ENCODE measurements around the gene PADI6.
"Not testable (repeated sequence)": the region's sequence is repeated elsewhere in the genome, so short reads cannot be mapped to it uniquely, and the experiment has no call there.

The PADI6 gene

DNA sequence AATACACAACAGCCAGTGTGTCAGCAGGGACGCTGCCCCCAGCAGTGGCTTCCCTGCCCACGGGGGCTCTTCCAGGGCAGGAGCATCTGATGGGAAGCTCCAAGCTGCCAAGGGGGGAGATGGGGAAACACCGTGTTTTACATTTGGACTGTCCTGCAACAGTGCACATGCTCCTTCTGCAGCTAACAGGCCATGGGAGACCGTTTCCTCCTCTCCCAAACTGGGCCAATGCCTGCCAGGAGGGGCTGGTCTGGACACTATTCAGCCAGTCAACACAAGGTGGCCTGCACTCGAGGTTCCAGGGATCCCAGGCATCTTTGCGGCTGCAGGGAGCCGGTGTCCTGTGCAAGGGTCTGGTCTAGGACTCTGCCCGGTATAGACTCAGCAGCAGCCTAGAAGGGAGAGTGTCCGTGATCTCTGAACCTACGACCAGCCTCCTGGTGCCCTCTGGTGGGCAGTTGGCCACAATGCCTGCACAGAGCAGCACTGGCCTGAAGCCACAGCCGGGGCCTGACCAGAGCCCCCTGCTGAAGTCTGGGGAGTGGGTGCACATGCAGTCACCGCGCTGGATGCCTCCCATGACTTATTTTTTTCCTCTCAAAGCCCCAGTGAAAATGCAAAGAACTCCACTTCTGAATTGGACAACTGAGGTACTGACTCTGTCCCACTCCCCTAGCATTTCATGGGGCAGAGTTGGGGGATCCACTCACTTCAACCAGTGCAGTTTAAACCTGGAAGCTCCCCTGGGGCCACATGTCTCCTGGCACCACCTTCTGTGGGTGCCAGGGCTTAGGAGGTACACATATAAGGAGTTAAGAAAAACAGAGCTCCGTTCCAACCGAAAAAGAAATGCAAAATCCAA, 34.1 kb downstream of the PADI6 start:
- DNase-seq: peak; percentile 25

DNA sequence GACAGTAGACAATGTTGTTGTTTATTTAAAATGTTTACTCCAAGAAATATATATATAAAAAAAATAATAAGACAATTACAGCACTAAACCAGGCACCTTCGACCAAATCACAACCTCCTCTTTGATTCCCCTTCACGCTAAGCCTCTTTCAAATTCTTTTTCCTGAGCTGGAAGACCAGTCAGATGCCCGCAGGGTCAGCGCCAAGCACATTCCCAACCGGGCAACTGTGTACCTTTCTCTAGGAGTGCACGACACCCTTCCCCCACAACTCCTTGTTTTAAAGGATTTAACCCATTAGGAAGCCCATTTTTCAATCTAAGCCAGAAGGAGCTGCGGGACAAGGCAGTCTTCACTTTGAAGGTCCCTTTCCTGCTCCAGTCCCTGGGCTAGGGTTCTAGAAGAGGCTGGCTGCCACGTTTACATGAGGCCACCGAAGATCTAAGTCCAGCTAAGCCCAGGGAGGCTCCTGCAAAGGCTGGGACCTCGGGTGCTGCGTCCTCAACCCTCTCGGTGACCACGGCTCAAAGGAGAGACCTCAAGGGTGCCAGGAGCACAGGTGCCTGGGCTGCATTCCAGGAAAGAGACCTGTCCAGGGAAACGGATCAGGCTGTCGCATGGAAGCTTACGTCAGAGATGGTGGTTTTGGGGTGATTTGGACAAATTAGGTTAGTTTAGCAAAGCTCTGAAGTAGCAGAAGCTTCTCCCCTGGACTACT, 34.9 kb downstream of the PADI6 start:
- DNase-seq: not testable (repeated sequence)

- DNase-seq: not testable (repeated sequence)
Measured at GRCh38 chr1:17407786-17408514, 36.0 kb downstream of the PADI6 start.

GRCh38 chr1:17409391-17409811, 37.4 kb downstream of the PADI6 start:
- no peak for DNase-seq

DNA sequence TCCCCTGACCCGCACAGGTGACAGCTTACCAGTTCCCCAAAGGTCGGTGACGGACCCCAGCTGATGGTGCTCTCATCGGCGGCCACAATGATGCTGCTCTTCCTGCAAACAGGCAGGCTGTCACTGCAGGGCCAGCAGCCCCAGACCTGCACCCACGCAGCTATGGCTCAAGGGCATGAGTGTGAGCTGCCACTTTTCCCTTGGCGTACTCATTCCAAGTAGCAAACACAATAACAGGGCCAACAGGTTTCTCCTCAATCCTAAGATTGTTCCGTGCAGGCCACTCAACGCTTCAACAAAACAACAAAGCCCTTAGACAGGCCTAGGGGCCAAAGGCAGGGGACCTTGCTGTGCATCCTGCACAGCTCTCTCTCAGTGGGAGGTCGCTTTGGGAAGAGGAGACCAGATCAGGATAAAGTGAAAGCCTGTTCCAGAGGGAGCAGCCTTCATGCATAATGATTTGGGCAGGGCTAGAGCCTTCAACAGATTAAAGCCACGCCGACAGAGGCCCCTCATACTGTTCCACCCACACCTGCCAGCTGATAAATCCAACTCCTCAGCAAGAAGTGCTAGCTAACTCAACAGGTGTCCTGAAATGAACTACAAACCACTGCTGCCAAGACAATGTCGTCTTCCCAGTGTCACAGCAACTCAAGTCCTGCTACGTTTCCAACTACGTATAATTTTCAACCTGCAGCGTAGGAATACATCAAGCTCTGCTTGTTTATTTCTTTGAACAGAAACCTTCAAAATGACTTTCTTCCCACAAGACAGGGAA, 40.3 kb downstream of the PADI6 start:
- DNase-seq: no peak

- no peak for DNase-seq
Measured at GRCh38 chr1:17414022-17414421, 42.0 kb downstream of the PADI6 start.

DNA sequence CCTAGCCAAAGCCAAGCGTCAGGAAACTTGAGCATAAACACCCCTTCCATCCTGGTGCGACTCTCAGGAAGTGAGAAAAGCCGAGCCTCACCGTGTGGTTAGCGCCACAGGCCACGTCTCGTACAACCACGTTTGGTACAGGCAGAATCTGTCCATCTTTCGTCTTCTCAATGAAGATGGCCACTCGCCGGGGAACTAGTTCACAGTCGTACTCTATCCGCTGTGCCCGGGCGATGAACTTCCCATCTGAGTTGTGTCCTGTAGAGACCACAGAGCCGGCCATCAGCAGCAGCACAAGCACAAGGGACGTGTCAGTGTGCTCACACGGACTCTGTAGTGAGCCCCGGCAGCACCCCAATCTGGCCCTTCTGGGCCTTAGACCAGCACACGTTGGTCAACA, 44.4 kb downstream of the PADI6 start:
- no peak for DNase-seq

DNA sequence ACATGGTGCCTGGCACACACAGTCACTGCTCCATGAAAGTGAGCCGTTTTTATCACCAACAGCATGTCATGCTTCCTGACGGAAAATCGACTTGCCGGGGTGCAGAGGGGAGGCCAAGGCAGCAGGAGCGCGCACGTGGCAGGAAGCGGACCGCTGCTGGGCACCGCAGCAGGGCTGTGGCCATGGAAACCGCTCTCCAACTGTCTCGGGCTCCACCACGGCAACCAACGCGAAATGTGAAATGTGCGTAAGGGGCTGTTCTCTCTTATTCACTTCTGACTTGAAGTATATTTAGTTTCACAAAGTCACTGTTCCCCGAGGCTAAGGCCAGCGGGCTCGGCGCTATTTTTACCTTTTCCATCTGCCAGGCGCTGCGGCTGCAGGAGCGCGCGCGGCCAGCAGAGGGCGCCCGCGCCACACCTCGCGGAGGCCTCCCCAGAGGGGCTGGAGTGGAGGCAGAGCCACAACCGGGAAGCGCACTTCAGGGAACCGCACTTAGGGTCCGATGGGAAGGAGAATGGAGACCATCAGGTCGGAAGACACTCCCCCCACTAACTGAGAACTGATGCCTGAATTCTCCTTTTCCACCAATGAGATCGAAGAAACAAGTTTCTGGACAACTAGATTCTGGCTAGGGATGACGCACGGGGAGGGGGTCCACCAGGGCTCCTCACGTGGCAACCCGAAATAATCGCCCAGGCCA, 47.8 kb downstream of the PADI6 start:
- peak; percentile 6 for DNase-seq

DNA sequence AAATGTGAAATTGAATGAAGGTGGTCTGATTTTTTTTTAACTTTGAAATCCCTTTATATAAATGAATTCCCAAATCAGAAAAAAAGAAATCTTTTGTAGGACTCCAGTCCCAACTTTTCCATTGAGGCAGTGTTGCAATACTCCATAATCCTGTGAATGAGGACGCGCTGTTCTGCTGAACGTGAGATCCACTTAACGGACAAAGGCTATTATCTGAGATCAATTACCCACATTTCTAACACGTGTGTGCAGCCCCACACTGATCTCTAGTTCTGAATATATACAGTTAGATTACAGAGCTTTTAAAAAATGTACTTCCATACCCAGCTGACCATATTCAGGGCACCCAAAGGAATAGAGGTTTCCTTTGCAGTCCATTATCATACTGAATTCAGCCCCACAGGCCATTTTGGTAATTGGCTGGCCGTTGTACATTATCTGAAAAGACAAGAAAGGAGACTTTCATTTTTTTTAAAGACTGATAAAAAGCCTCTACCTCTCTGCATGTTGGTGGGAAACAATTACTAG, 48.5 kb downstream of the PADI6 start:
- DNase-seq: no peak

DNA sequence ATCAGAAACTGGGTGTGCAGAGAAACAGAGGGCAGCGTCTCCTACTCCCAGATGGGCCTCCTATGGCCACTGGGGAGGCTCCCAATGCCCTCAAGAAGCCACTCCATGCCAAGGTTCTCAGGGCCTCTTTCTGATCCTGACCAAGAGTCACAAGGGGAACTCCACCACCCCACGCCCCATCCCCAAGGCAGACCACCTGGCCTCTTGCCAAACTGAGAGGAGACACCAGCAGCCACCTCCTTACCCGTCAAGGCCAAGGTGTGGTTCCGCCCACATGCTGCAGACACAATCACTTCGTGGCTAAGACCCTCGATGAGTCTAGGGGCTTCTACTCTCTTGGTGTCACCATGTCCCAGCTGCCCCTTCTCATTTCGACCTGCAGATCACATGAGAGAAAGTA, 50.5 kb downstream of the PADI6 start:
- DNase-seq: no peak

DNA sequence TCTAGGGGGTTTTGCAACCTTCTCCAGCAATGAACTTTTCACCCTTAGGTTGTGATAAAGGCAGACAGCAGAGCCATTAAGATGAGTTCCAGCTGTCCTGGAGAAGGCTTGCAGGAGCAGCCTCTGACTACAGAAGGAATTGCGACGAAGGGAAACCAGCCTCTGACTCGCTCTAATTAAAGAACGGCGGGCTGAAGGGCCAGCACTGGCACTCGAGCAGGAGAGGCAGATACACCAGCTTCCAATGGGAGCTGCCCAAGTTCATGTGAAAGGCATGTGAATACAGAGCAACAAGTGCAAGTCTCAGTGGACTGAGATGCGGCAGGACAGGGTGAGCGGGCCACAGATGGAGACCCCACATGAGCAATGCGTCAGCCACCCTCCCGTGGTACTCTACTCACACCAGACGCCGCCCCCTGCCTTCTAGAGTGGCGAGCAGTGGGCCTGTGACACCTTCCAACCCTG, 51.8 kb downstream of the PADI6 start:
- DNase-seq: no peak

GRCh38 chr1:17425806-17426600, 54.0 kb downstream of the PADI6 start:
- DNase-seq: no peak

DNA sequence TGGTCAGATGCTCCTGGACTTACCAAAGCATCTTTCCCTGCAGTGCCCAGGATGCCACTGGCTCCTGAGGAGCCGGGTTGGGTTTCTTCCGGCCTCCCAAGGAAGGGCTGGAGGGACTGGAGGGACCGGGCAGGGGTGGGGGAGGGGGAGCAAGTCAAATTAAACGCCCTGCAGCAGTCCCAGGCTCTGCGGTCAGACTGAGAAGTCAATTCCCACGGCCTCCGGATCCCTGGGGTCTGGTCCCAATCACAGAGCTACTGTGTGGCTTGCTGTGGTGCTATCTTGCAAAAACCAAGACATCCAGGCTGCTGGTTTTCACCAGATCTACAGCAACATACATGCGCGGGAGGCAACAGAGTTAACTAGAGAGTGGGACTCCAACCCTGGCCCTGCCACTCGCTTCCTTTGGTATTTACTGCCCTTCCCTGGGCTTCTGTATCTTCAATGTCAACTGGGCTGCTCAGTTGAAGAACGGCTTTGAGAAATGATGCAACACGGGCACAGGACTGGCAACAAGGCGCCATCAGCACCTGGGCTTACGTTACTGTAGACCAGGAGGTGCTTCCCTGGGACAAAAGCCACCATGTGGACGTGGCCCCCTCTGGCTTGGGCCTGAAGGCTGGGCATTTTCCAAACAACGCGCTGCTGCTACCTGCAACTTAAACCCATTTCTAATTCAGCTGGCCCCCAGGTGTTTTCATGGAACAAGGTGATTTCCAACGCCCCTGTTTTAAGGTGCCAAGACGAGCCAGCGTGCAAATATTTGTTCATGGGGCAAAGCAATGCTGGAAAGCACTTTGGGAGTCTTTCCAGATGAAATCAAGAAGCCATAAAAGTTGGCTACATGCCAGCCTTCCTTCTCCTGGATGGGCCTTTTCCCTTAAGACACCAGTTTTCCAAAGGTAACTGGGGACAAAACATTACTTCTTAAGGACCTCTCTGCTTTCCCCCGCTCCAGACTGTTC, 56.0 kb downstream of the PADI6 start:
- no peak for DNase-seq

DNA sequence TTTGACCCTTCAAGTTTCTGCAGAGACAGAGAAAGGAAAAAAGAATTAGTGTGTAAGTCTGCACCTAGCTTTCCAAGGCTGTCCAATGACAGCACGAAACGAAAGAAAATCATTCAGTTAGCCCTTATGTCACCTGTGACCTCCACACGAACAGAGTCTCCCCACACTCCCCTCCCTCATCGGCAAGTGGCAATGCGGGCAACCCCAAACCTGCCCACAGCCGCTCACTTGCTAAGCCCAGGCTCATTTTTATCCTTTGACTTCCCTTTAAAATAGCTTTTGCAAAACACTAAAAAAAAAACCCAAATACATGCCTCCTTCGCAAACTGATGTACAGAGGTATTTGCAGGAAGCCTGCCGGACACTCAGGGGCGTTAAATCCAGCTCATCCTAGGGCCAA, 57.2 kb downstream of the PADI6 start:
- DNase-seq: no peak

GRCh38 chr1:17432412-17432811, 60.4 kb downstream of the PADI6 start:
- no peak for DNase-seq

DNA sequence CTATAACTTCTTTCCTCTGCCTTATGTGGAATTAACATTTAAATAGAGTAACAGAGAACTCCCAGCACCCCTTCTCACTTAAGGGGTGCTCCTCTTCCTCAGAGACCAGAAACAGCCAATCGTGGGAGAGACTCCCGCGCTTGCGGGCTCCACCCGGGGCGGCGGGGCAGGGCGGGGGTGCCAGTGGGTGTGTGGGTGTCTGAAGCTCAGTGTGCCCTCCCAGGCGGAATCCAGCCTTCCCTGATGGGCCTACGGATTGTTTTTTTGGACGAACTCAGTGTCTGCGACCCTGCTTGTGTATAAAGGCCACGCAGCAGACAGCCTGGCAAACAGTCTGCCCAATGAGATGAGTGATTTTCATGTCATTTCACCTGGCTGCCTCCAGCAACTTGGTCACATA, 61.3 kb downstream of the PADI6 start:
- no peak for DNase-seq

- DNase-seq: no peak
Measured at GRCh38 chr1:17434016-17434415, 62.0 kb downstream of the PADI6 start.

DNA sequence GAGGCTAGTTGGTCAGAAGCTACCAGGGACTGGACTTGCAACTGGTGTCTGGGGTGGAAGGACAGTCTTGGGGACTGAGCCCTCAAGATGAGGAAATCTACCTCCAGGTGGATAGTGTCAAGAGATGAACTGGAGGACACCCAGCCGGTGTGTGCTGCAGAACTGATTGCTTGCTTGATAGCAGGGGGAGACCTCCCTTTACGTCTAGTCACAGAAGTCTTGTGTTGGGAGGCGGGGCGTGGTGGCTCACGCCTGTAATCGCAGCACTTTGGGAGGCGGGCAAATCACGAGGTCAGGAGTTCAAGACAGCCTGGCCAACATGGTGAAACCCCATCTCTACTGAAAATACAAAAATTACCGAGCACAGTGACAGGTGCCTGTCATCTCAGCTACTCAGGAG, 62.6 kb downstream of the PADI6 start:
- DNase-seq: no peak

GRCh38 chr1:17436380-17437174, 64.6 kb downstream of the PADI6 start:
- DNase-seq: no peak

All from kidney glomerular epithelial cell (primary cell).